OCI-LY3 (cell line): ENCODE data around the gene TBK1.

Experiments
- H2AFZ ChIP-seq: fragments of 200-600, 300-600 bp; shearing (Covaris generic); 2 replicates; pipeline ENCODE4 v1.6.0; 2014; ENCODE audit warnings: antibody characterized with exemption, low read depth, low read length
- H3K27ac ChIP-seq: fragments of 200-600, 300-600 bp; sonication (generic); 2 replicates; pipeline ENCODE4 v1.5.1; 2014; ENCODE audit warnings: mild to moderate bottlenecking, low read length, moderate library complexity, mixed read lengths
- H3K27me3 ChIP-seq: fragments of 200-600, 300-600 bp; sonication (generic); 2 replicates; pipeline ENCODE4 v1.6.1; 2014; ENCODE audit warnings: low read depth, low read length, mixed read lengths
- H3K36me3 ChIP-seq: fragments of 200-600, 300-600 bp; sonication (generic); replicated peaks from 2 replicates; pipeline ENCODE3; 2014; ENCODE audit warnings: low read depth, low read length, mixed read lengths
- H3K4me1 ChIP-seq: fragments of 300-600, 200-600 bp; sonication (generic); 2 replicates; pipeline ENCODE4 v1.6.1; 2014; ENCODE audit warnings: low read length, mixed read lengths
- H3K4me2 ChIP-seq: fragments of 200-600, 300-600 bp; sonication (generic); 2 replicates; pipeline ENCODE4 v1.6.1; 2014; ENCODE audit warnings: low read length, mixed read lengths
- H3K4me3 ChIP-seq: fragments of 300-600, 200-600 bp; sonication (generic); 2 replicates; pipeline ENCODE4 v1.5.1; 2014; ENCODE audit warnings: antibody characterized with exemption, mild to moderate bottlenecking, low read length, moderate library complexity
- H3K79me2 ChIP-seq: fragments of 300-600, 200-600 bp; shearing (Covaris generic); 2 replicates; pipeline ENCODE4 v1.6.1; 2014; ENCODE audit warnings: mild to moderate bottlenecking, low read length, mixed read lengths
- H3K9ac ChIP-seq: fragments of 300-600, 200-600 bp; shearing (Covaris generic); 2 replicates; pipeline ENCODE4 v1.6.0; 2014; ENCODE audit warnings: mild to moderate bottlenecking, low read length, moderate library complexity
- H3K9me3 ChIP-seq: fragments of 200-600, 300-600 bp; shearing (Covaris generic); 2 replicates; pipeline ENCODE4 v1.6.1; 2014; ENCODE audit warnings: low read length, mixed read lengths; ENCODE audit not compliant: insufficient read depth
- H4K20me1 ChIP-seq: fragments of 200-600, 300-600 bp; sonication (generic); 2 replicates; pipeline ENCODE4 v1.6.1; 2016; ENCODE audit warnings: low read length, mixed read lengths; ENCODE audit not compliant: insufficient read depth
- CTCF ChIP-seq: fragments of 200-600, 300-600 bp; sonication (generic); IDR thresholded peaks from 2 replicates; pipeline ENCODE4 v1.5.1; 2014; ENCODE audit warnings: antibody characterized with exemption, low read length, low read depth
- EZH2phosphoT487 ChIP-seq: fragments of 200-600 bp; shearing (Covaris generic); IDR thresholded peaks from 2 replicates; pipeline ENCODE4 v1.6.1; 2018; ENCODE audit warnings: antibody characterized with exemption, mixed run types, low read depth

Gene TBK1

GRCh38 chr12:64413884-64414283, 38.0 kb upstream of the TBK1 start:
- TF ChIP-seq CTCF (no peak), EZH2phosphoT487 (no peak)
- Histone ChIP-seq H3K79me2 (peaks cover 39% of the 10 kb centered on the region), H2AFZ (no peak overlapping the region), H3K27me3 (no peaks in the 10 kb centered on the region), H3K4me2 (no peak overlapping the region), H4K20me1 (no peaks in the 10 kb centered on the region), H3K9ac (no peak overlapping the region), H3K27ac (no peak overlapping the region), H3K4me1 (no peaks in the 10 kb centered on the region), H3K4me3 (no peak overlapping the region), H3K9me3 (no peaks in the 10 kb centered on the region), H3K36me3 (peaks cover 74% of the 10 kb centered on the region)

GRCh38 chr12:64418209-64418608, 33.7 kb upstream of the TBK1 start:
- no peaks in the 10 kb centered on the region for H4K20me1 ChIP-seq
- no peak overlapping the region for H3K27ac ChIP-seq
- no peak overlapping the region for H3K9ac ChIP-seq
- TF ChIP-seq EZH2phosphoT487 (no peak), CTCF (no peak)
- H3K36me3 ChIP-seq, result peaks cover 70% of the 10 kb centered on the region
- H2AFZ ChIP-seq, result no peak overlapping the region
- H3K27me3 ChIP-seq, result no peaks in the 10 kb centered on the region
- H3K4me1 ChIP-seq, result no peaks in the 10 kb centered on the region
- H3K4me2 ChIP-seq, result no peak overlapping the region
- no peaks in the 10 kb centered on the region for H3K9me3 ChIP-seq
- peaks cover 6% of the 10 kb centered on the region; the same call in 1 of the 2 replicates for H3K79me2 ChIP-seq
- no peak overlapping the region for H3K4me3 ChIP-seq

- peaks cover 3% of the 10 kb centered on the region; the same call in 1 of the 2 replicates for H4K20me1 ChIP-seq
- no peaks in the 10 kb centered on the region for H3K79me2 ChIP-seq
These were observed 32.2 kb upstream of the TBK1 start for GRCh38 chr12:64419696-64420095.

GRCh38 chr12:64427988-64428387, 23.9 kb upstream of the TBK1 start:
- TF ChIP-seq CTCF, result no peak
- no peak for TF ChIP-seq EZH2phosphoT487
- no peak overlapping the region for H2AFZ ChIP-seq
- no peak overlapping the region for H3K27ac ChIP-seq
- no peaks in the 10 kb centered on the region for H3K79me2 ChIP-seq
- no peak overlapping the region for H3K9ac ChIP-seq
- peaks cover 61% of the 10 kb centered on the region for H3K36me3 ChIP-seq
- no peaks in the 10 kb centered on the region for H3K9me3 ChIP-seq
- no peaks in the 10 kb centered on the region for H3K4me1 ChIP-seq
- peaks cover 3% of the 10 kb centered on the region; the same call in 1 of the 2 replicates for H4K20me1 ChIP-seq
- H3K27me3 ChIP-seq, result no peaks in the 10 kb centered on the region
- no peak overlapping the region for H3K4me2 ChIP-seq
- H3K4me3 ChIP-seq, result no peak overlapping the region

More at GRCh38 chr12:64419696-64420095, 32.2 kb upstream of the TBK1 start:
- no peaks in the 10 kb centered on the region for H3K27me3 ChIP-seq
- H3K4me2 ChIP-seq, result no peak overlapping the region
- no peak overlapping the region for H3K27ac ChIP-seq
- H3K4me3 ChIP-seq, result no peak overlapping the region
- H2AFZ ChIP-seq, result no peak overlapping the region
- H3K9me3 ChIP-seq, result no peaks in the 10 kb centered on the region
- peaks cover 64% of the 10 kb centered on the region for H3K36me3 ChIP-seq
- TF ChIP-seq EZH2phosphoT487, result no peak
- no peak for TF ChIP-seq CTCF
- no peak overlapping the region for H3K9ac ChIP-seq
- H3K4me1 ChIP-seq, result no peaks in the 10 kb centered on the region
